Tibial nerve (tissue), 4 donors: ENCODE data around the gene SYNPO2. TPM values are rescaled to one million over a fixed set of nuclear protein-coding genes. Genes with fewer than 3 reads are reported as not detected.

Source experiments
- DNase-seq, 2 donors: peaks; one replicate each; pipeline ENCODE4 v3.0.0-alpha.2; 2019; ENCODE audit warnings: low spot score in 2 of 2
- H3K27ac ChIP-seq, 4 donors: fragments of 200-600 bp; sonication (generic) in 3 of 4; one replicate each; pipeline ENCODE4 v1.5.1; 2017 to 2019; ENCODE audit warnings: mild to moderate bottlenecking in 1 of 4
- H3K27me3 ChIP-seq, 2 donors: fragments of 200-600 bp; sonication (generic) in 1 of 2; one replicate each; pipeline versions ENCODE4 v1.5.1 to v1.6.0; 2017 to 2019
- H3K36me3 ChIP-seq, 3 donors: fragments of 200-600 bp; sonication (generic); one replicate each; pipeline ENCODE4 v1.5.1; 2018 to 2019
- H3K4me1 ChIP-seq, 4 donors: fragments of 200-600 bp; sonication (generic) in 3 of 4; one replicate each; pipeline ENCODE4 v1.5.1; 2017 to 2019
- H3K4me3 ChIP-seq, 4 donors: fragments of 200-600 bp; sonication (generic) in 3 of 4; one replicate each; pipeline ENCODE4 v1.5.1; 2017 to 2019; ENCODE audit warnings: mild to moderate bottlenecking in 1 of 4, moderate library complexity in 1 of 4
- H3K9me3 ChIP-seq, 4 donors: fragments of 200-600 bp; sonication (generic) in 3 of 4; one replicate each; pipeline ENCODE4 v1.5.1; 2017 to 2019
- CTCF ChIP-seq, 5 experiments: fragments of 200-600 bp in 3 of 5; fragments of 450-650 bp in 2 of 5; sonication (generic) in 3 of 5; IDR thresholded peaks; one replicate each; pipeline ENCODE4 v1.5.1; 2016 to 2019; ENCODE audit warnings: antibody characterized with exemption in 5 of 5, mild to moderate bottlenecking in 3 of 5, moderate library complexity in 2 of 5
- EP300 ChIP-seq, 2 donors: sonication (generic); formaldehyde crosslinking; IDR thresholded peaks; one replicate each; pipeline ENCODE4 v1.6.1; 2017; ENCODE audit warnings: antibody characterized with exemption in 2 of 2, mild to moderate bottlenecking in 1 of 2
- POLR2A ChIP-seq, 2 donors: fragments of 450-650 bp; IDR thresholded peaks; one replicate each; pipeline ENCODE4 v1.6.1; 2017; ENCODE audit warnings: antibody characterized with exemption in 2 of 2, mild to moderate bottlenecking in 2 of 2, moderate library complexity in 2 of 2
- WGBS, 2 donors: methylation state at CpG; one replicate each; pipeline ENCODE4 v1.1.5; 2018; 5-methylcytosine and 5-hydroxymethylcytosine counted together
- total RNA-seq, 4 donors: library from RNA; depleted of rRNA; stranded (reverse); fragments of >200 nt; gene quantifications; one replicate each; pipeline ENCODE4 v1.1.0, GENCODE V29; 2016

Gene SYNPO2
- total RNA-seq, 4 donors from 2014 or later, result 118 to 177 (median 138) TPM

GRCh38 chr4:118935819-118936218 is 47.2 kb downstream of the SYNPO2 start:
- no peak for DNase-seq
- Histone ChIP-seq H3K27ac (no peak overlapping the region), H3K27me3 (no peaks in the 10 kb centered on the region), H3K9me3 (no peaks in the 10 kb centered on the region), H3K4me1 (peaks cover 0 to 4% (median 0%) of the 10 kb centered on the region in 4 donors), H3K4me3 (no peak overlapping the region), H3K36me3 (no peaks in the 10 kb centered on the region)
- WGBS, 2 donors, result 86 to 91% methylated on average over 2 of the region's 2 CpGs
- no peak for TF ChIP-seq EP300 (IDR thresholded peaks at IDR 0.05)
- no peak for TF ChIP-seq CTCF (IDR thresholded peaks at IDR 0.05)
- TF ChIP-seq POLR2A (IDR thresholded peaks at IDR 0.05), result no peak

GRCh38 chr4:118936406-118936805 is 47.8 kb downstream of the SYNPO2 start:
- Histone ChIP-seq H3K4me1 (peaks cover 0 to 10% (median 1%) of the 10 kb centered on the region in 4 donors), H3K9me3 (no peaks in the 10 kb centered on the region), H3K27ac (no peak overlapping the region), H3K27me3 (no peaks in the 10 kb centered on the region), H3K36me3 (no peaks in the 10 kb centered on the region), H3K4me3 (no peak overlapping the region)
- WGBS, 2 donors, result 78 to 87% methylated on average over 3 of the region's 3 CpGs
- no peak for DNase-seq
- TF ChIP-seq POLR2A (IDR thresholded peaks at IDR 0.05), result no peak
- no peak for TF ChIP-seq CTCF (IDR thresholded peaks at IDR 0.05)
- TF ChIP-seq EP300 (IDR thresholded peaks at IDR 0.05), result no peak

- H3K4me3 ChIP-seq, result no peak overlapping the region
- no peaks in the 10 kb centered on the region for H3K27me3 ChIP-seq
- TF ChIP-seq EP300 (IDR thresholded peaks at IDR 0.05) (no peak), CTCF (IDR thresholded peaks at IDR 0.05) (no peak), POLR2A (IDR thresholded peaks at IDR 0.05) (no peak)
- H3K36me3 ChIP-seq, result no peaks in the 10 kb centered on the region
- no peaks in the 10 kb centered on the region for H3K9me3 ChIP-seq
- 66 to 78% methylated on average over 10 of the region's 10 CpGs for WGBS, 2 donors
- peaks cover 0 to 18% (median 2%) of the 10 kb centered on the region in 4 donors for H3K4me1 ChIP-seq
- H3K27ac ChIP-seq, result peak overlapping the region in 1 of 4 donors; percentile 25
- DNase-seq, result no peak
Observed at GRCh38 chr4:118939169-118939783, 50.6 kb downstream of the SYNPO2 start.

GRCh38 chr4:118941149-118941548 is 52.5 kb downstream of the SYNPO2 start:
- no peak for TF ChIP-seq POLR2A (IDR thresholded peaks at IDR 0.05)
- TF ChIP-seq CTCF (IDR thresholded peaks at IDR 0.05), result no peak
- peak in 1 of 2 donors; percentile 32 for TF ChIP-seq EP300 (IDR thresholded peaks at IDR 0.05)
- Histone ChIP-seq H3K27ac (peak overlapping the region in 3 of 4 donors; percentile 53 to 76 (median 71)), H3K36me3 (no peaks in the 10 kb centered on the region), H3K27me3 (no peaks in the 10 kb centered on the region), H3K9me3 (no peaks in the 10 kb centered on the region), H3K4me1 (peaks cover 0 to 18% (median 2%) of the 10 kb centered on the region in 4 donors), H3K4me3 (no peak overlapping the region)
- WGBS, 2 donors, result 60 to 64% methylated on average over 1 of the region's 1 CpG
- DNase-seq, result peak; percentile 24 to 92

GRCh38 chr4:118941799-118942198 is 53.1 kb downstream of the SYNPO2 start:
- whole genome bisulfite sequencing, 2 donors, result 31 to 53% methylated on average over 6 of the region's 6 CpGs

More at GRCh38 chr4:118941799-118942198, 53.1 kb downstream of the SYNPO2 start:
- Histone ChIP-seq H3K4me3 (no peak overlapping the region), H3K27ac (peak overlapping the region in 3 of 4 donors; percentile 53 to 76 (median 71)), H3K36me3 (no peaks in the 10 kb centered on the region), H3K27me3 (no peaks in the 10 kb centered on the region), H3K4me1 (peaks cover 0 to 18% (median 2%) of the 10 kb centered on the region in 4 donors), H3K9me3 (no peaks in the 10 kb centered on the region)
- TF ChIP-seq EP300 (IDR thresholded peaks at IDR 0.05) (no peak), CTCF (IDR thresholded peaks at IDR 0.05) (no peak), POLR2A (IDR thresholded peaks at IDR 0.05) (no peak)
- DNase-seq, result no peak
